Uterus (tissue), 2 donors: Measurements from ENCODE around the gene KMT2E.

Experiments used
- CTCF ChIP-seq, 4 experiments: fragments of 200-600 bp in 2 of 4; fragments of 450-650 bp in 2 of 4; sonication (generic) in 2 of 4; IDR thresholded peaks; one replicate each; pipeline ENCODE4 v1.5.1; 2016 to 2019; ENCODE audit warnings: antibody characterized with exemption in 4 of 4, mild to moderate bottlenecking in 2 of 4, moderate library complexity in 1 of 4
- POLR2A ChIP-seq, 2 donors: fragments of 450-650 bp; IDR thresholded peaks; one replicate each; pipeline ENCODE4 v1.6.1; 2016; ENCODE audit warnings: antibody characterized with exemption in 2 of 2, mild to moderate bottlenecking in 1 of 2, moderate library complexity in 1 of 2

GRCh38 chr7:105060923-105061322, 46.9 kb downstream of the KMT2E start:
- TF ChIP-seq CTCF (IDR thresholded peaks at IDR 0.05) = no peak
- TF ChIP-seq POLR2A (IDR thresholded peaks at IDR 0.05) = no peak
